G401.6 (cell line): ENCODE measurements around the gene MLLT11.
"Not testable (repeated sequence)": the region's sequence is repeated elsewhere in the genome, so short reads cannot be mapped to it uniquely, and the experiment has no call there.

Source experiments
- FAIRE-seq: peaks from 2 replicates; lab custom pipeline; 2012; peaks lifted over from hg19 to GRCh38; lab: Jason Lieb, UNC

MLLT11 gene

DNA sequence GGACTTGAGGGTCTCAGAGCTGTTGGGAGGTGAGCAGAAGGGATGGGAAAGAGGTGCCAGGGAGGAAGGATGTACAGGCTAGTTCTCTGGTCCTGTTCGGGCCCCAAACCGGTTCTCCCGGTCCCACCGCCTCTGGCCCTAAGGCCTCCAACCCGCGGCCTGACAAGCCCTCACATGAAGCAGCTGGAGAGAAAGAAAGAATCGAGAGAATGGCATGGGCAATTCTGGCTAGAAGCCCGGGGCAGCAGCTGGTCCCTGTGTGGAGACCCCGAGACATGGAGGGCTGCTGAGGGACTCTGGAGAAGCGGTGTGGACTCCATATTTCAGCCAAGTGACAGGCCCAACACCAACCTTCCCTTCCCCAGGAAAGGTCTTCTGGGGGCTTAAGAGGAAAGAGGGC is 1.5 kb upstream of the MLLT11 start:
- FAIRE-seq, result no peak

GRCh38 chr1:151059109-151060006 is 839 bp upstream of the MLLT11 start, which contains the start of gene CDC42SE1:
TSS of gene CDC42SE1 (minus strand) at chr1:151059622. CDS start at chr1:151055730, 3,892 bp downstream.
- no peak for FAIRE-seq

DNA sequence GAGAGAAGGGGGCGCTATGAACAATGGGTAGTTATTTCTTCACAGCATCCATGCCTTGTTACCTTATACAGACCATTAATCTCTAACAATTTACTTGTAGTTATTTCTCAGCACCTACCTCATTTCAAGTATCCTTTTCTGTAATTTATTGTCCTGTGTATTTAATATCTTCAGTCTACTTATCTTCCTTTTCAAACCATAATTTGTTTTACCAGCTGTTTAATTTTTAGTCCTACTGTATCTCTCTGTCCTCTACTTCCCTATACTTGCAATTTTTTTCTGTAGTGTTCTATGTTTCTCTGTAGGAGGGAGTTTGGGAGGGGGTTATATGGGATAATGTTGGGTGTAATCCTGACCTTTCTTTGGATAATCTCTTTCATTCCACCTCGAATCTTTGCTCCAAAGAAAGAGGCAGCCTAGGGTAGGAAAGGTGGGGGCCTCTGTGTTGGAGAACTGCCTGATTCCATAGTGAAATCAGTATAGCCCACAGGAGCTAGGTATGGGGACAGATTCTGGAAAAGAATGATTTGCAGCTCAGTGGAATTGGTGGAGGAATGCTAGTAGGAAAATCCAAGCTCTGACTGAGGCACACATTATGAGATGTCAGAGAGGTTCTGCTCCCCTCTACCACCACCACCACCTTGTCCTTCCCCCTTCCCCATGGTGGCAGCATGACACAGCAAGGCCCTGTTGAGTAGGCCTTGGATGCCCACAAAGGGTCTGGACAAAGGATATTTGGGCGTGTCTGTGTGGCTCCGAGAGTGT is 642 bp downstream of the MLLT11 start:
- FAIRE-seq, result no peak

DNA sequence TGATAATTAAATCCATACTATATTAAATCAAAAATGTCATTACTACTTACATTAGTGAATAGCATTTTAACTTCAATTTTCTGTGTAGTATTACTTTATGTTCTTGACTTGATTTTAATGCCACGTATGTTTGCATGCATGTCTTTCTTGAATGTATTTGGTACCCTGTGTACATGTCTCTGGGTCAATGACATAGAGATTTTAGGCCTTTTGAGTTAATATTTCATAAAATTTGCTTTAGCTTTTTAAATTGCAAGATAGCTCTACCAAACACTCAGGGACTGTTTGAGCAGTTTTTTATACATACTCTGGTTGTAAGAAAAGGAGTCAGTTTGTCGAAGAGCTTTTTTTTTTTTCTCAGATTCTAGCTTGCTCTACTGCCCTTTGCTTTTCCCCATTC is 1.5 kb downstream of the MLLT11 start:
- FAIRE-seq, result no peak

DNA sequence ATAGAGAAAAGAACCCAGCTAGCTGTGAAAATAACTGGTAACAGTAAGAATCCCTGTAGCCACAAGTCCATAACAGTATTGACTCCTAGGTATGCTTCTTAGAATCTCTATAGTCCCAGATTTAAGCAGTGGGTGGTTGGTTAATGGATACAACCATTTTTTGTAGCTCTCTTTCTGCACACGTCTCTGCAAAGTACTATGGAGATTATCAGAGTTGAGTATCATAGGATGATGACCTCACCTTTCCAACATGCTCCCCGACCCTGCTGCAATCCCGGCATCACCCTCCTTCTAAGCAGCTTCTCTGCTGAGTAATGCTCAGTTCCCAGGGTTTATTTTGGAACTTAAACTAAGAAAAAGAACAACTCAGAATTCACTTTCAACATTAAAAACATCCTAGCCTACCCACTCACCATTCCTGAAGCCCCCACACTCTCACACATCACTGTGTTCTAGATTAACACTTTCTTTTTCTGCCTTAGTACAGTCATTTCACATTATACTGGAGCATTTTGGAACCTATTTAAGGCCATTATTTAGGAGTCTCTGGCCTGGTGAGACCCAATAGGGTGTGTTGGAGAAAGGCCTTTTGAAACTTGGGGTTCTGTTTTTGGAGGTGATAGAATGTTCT is 2.7 kb downstream of the MLLT11 start:
- no peak for FAIRE-seq

DNA sequence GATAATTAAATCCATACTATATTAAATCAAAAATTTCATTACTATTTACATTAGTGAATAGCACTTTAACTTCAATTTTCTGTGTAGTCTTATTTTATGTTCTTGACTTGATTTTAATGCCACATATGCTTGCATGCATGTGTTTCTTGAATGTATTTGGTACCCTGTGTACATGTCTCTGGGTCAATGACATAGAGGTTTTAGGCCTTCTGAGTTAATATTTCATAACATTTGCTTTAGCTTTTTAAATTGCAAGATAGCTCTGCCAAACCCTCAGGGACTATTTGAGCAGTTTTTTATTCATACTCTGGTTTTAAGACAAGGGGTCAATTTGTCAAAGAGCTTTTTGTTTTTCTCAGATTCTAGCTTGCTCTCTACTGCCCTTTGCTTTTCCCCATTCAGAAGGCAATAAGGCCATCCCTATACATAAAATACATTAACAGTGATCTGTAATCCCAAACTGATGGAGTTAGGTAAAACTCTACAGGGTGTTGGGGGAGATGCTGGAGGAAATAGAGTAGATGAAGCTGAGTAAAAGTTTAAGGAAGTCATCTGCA is 5.0 kb downstream of the MLLT11 start:
- FAIRE-seq, result no peak

DNA sequence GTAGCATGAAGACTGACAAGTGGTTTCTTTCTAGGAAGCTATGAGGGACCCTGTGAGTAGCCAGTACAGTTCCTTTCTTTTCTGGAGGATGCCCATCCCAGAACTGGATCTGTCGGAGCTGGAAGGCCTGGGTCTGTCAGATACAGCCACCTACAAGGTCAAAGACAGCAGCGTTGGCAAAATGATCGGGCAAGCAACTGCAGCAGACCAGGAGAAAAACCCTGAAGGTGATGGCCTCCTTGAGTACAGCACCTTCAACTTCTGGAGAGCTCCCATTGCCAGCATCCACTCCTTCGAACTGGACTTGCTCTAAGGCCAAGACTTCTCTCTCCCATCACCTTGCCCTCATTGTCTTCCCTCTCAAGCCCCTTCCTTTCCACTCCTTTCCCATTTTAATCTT is 7.0 kb downstream of the MLLT11 start:
- FAIRE-seq, result no peak

GRCh38 chr1:151069103-151069486 is 8.9 kb downstream of the MLLT11 start:
- no peak for FAIRE-seq

- no peak for FAIRE-seq
These were observed 10.5 kb downstream of the MLLT11 start, which contains the start of gene GABPB2 for GRCh38 chr1:151070474-151071276. TSS of gene GABPB2 (plus strand) at chr1:151070761. CDS start at chr1:151088190, 17,429 bp downstream.

DNA sequence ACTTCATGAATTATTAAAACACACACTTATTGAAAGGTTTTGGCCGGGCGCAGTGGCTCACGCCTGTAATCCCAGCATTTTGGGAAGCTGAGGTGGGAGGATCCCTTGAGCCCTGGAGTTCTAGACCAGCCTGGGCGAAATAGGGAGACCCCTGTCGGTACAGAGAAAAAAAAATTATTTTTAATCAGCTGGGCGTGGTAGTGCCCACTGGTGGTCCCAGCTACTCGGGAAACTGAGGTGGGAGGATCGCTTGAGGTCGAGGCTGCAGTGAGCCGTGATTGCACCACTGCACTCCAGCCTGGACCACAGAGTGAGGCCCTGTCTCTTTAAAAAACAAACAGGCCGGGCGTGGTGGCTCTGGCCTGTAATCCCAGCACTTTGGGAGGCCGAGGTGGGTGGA is 12.0 kb downstream of the MLLT11 start:
- FAIRE-seq, result no peak

GRCh38 chr1:151085953-151086559 is 25.9 kb downstream of the MLLT11 start:
- no peak for FAIRE-seq

DNA sequence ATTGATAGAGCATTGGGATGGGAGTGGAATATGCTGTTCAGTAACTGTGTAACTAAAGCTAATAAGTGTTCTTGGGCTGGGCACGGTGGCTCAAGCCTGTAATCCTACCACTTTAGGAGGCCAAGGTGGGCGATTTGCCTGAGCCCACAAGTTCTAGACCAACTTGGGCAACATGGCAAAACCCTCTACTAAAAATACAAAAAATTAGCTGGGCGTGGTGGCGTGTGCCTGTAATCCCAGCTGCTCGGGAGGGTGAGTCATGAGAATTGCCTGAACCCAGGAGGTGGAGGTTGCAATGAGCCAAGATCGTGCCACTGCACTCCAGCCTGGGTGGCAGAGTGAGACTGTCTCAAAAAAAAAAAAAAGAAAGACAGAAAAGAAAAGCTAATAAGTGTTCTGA is 37.2 kb downstream of the MLLT11 start:
- not testable (repeated sequence) for FAIRE-seq

- FAIRE-seq, result no peak
These were observed 37.9 kb downstream of the MLLT11 start for GRCh38 chr1:151098126-151098525.

GRCh38 chr1:151104630-151105029 is 44.4 kb downstream of the MLLT11 start:
- no peak for FAIRE-seq

DNA sequence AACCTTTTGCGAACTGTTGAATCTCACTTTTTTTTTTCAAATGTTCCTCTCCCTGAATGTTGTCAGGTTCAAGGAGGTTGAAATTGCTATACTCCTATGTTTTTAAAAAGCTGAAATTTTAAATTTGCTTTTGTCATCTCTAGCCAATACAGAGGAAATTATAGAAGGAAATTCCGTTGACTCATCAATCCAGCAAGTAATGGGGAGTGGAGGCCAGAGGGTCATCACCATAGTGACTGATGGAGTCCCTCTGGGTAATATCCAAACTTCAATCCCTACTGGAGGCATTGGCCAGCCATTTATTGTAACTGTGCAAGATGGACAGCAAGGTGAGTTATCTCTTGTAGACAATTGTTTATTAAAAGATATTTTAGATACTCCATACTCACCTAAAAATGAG is 46.7 kb downstream of the MLLT11 start:
- FAIRE-seq, result no peak

DNA sequence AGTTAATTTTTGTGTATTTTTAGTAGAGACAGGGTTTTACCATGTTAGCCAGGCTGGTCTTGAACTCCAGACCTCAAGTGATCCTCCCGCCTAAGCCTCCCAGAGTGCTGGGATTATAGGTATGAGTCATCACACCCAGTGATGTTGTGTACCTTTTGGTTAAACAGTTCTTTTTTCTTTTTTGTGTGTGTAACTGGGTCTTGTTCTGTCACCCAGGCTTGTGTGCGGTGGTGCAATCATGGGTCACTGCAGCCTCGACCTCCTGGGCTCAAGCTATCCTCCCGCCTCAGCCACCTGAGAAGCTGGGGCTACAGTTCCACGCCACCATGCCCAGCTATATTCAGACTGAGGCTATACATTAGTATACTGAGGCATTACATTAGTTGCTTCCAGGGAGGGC is 48.1 kb downstream of the MLLT11 start:
- no peak for FAIRE-seq

- FAIRE-seq, result no peak
These were observed 53.7 kb downstream of the MLLT11 start for GRCh38 chr1:151113877-151114276.
